GM21717 (cell line): ENCODE results near the gene CHCHD6.

Source experiments
- ATAC-seq: cut with Tn5 transposase; IDR thresholded peaks from one replicate; pipeline ENCODE4 v1.9.1; 2021; ENCODE audit warnings: mild to moderate bottlenecking, moderate library complexity; ENCODE audit not compliant: unreplicated experiment

The CHCHD6 gene

DNA sequence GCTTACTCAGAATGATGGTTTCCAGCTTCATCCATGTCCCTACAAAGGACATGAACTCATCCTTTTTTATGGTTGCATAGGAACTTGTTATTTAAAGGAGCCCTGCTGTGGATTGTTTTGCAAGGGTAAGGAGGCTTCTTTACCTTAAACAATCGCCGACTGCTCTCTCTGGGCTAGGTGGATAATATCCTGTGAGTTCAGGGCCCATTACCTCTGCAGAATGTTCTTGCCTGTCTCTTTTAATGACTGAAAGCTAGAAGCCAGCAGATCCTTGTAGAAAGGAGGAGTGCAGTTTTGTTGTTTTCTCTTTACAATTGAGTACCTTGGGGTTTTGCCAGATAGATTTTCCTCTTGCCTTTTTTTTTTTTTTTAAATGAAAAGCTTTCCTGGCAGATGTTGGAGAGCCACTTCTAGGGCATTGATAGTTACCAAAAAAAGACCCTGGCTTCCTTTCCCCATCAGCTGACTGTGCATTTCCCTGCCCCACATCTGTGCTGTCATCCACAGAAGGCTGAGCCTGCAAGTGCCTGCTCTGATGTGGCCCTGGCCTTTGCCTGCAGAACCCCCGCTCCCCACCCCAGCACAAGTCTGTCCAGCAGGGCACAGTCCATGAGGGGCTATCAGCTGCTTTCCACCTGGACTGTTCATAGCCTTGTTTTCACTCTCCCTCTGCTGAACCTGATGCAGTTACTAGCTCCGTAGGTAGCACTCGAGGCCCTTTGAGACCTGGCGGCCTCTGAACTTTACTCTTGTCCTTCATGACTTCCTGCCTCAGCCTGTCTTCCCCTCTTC is 113.1 kb downstream of the CHCHD6 start:
- no peak for ATAC-seq

DNA sequence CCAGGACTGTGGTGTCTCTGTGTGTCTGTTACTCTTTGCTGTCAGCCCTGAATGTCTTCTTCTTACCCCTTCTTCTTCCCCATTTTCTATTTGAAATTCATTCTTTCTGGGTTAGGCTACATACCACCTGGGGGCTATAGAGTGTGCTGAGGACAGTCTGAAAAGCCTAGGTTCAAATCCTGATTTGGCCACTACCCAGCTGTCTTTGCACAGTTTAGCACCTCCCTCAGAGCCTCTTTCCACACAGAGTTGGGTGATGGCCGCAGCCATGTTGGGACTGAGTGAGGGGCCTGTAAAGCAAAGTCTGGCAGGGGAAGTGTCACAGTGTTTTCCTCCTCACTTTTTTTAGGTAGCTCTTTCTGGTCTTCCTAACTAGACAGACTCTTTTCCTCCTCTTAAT is 113.7 kb downstream of the CHCHD6 start:
- ATAC-seq: no peak

DNA sequence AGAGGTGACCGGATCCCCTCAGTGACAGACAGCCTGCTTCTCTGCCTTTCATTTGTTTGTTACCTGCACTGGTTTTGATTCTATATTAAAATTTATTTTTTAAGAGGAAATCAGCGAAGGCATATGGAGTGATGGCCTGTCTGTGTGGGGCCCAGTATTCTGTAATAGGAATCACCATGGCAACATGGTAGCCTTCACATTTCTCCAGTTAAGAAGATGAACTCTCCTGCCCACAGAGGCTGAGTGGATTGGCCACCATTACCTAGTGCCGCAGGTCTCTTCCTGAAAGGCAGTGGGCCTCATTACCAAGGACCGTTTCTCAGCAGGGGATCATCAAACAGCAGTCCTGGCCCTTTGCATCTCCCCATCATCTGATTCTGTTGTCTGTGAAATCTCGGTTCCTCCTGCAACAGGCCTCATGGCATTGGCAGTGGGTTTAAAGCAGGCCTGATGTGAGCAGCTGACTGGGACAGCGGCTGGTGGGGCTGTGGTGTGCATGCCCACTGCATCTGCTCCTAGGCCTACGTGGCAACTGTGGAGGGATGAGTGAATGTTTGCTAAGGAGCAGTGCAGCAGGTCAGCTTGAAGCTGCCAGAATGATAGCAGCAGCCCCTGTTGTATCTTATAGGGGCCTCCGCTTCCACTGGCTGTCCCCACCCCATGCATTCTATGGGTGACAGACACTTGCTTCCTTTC is 114.5 kb downstream of the CHCHD6 start:
- no peak for ATAC-seq

DNA sequence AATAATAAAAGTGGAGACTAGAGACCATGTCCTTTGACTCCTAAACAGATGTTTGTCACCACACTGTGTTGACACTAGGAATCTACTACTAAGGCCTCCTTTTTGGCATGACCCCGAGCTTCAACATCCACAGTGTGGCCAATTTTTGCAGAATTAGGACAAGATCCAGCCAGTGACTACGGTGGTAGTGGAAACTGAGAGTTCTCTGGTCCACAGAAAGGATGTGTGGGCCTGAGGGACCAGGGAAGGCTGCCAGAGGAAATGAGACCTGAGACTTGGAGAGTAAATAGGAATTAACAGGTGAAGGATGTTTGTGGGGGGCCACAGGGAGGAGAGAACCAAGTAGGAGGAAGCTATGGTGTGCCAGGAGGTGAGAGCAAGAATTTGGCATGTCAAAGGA is 122.7 kb downstream of the CHCHD6 start:
- ATAC-seq: no peak

DNA sequence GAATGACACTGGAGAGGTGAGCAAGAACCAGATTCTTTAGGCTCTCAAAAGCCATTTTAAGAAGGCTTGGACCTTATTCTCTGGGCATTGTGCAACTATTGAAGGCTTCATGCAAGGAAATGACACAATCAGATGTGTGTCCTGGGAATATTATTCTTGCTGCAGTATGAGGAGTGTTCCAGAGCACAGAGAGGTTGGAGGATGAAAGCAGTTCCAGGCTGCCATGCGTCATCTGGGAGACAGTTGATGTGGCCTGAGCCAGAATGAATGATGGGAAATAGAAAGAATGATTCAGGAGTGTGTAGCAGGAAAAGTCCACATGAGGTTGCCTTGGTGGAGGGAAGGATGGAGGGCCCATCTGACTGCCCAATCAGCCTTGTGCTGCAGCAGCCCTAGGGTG is 123.1 kb downstream of the CHCHD6 start:
- no peak for ATAC-seq

DNA sequence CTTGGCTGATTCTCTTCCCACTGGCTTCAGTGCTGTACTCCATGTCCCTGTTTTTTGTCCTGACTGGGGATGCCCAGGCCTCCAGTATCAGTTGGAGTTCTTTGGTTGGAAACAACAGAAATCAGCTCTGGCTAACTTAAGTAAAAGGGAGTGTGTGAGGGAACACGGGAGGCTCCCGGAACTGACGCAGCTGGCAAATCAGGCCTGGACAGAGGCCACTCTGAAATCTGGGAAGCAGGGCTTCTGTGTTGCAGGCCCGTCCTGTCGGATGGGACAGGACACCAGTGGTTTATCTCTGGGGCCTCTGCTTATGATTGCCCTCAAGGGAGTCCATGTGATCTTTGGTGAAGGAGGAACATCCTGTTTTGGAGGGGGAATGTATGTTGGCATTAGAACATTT is 124.3 kb downstream of the CHCHD6 start:
- ATAC-seq: no peak

DNA sequence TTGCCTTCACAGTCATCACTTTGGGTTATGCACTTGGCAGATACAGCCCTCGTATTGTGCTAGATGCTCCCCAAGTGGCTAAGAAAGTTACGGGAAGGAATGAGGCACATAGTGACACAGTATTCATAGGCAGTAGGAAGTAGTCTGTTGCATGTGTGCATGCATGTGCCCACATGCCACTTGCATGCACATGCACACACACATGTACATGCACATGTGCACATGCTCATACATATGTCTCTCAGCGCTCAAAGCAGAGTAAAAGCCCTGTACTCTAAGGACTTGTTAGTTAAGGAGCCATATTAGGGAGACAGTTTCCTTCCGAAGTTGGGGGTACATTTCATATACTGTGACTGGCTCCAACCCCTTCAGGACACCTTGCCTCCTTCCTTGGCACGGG is 128.9 kb downstream of the CHCHD6 start:
- ATAC-seq: no peak

DNA sequence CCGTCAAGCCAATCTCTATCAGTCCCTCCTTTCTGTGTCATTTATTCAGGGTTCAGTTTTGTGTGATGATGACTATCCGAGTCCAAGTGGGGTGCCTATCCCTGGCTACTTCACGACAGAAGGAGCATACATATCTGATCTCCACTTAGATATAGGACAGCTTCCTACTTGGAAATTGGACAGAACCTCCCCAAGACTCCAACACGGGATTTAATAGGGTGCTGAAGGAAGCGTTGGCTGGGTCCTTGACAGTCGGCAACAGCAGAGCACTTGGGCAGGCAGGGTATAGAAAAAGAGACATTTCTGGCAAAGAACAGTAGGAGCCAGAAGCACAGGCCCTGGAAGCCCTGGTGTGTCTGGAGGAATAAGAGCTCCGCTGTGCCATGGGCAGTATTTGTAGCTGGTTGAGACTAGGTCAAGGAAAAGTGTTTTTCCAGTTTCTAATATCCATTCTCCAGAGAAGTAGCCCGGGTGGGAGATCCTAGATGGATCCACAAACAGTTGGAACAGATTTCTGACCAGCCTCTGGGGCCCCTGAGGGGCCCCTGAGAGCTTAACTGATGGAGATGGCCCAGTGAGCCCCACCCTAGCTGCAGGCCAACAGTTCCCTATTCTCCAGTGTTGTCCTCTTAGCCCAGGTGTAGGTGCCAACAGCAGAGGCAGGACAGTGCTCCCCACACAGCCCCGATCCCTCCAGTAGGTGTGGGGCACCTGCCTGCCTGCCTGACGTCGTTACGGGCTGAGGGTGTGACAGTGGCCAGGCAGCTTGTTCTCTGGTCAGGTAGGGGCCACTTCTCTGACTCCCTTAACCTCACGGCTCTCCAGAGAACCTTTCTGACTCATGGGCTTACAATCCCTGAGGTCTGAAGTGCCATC is 130.8 kb downstream of the CHCHD6 start:
- ATAC-seq: no peak

DNA sequence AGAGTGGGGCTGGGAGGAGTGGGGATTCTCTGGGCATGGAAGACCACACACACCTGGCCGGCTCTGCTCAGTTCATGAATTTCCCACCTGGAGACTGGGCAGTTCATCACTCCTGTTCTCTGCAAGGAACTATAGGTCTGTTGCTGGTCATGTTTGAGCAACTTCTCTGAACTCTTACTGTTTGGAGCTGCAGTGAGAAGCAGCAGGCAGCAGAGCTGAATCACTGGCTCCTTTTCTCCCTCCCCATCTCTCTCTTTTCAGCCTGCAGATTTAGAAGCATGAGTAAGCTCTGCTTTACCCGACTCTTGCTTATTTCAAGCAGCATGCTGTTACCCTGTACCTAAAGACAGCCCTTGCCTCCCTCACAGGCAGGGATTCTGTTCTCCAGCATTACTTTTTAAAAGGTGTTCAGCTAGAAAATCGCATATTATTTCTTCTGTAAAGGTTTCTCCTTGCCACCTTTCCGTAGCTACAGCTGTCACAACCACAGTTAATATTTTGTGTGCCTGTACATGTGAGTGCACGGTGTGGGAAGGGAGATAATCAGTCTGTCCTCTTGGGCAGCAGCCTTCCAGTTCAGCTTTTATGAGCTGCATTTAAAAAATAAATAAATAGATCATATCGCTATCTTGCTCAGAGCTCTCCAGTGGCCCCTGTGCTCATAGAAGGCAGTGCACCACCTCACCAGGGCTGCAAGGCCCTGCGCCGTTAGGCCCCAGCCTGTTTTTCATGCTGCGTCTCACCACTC is 131.6 kb downstream of the CHCHD6 start:
- ATAC-seq: no peak

DNA sequence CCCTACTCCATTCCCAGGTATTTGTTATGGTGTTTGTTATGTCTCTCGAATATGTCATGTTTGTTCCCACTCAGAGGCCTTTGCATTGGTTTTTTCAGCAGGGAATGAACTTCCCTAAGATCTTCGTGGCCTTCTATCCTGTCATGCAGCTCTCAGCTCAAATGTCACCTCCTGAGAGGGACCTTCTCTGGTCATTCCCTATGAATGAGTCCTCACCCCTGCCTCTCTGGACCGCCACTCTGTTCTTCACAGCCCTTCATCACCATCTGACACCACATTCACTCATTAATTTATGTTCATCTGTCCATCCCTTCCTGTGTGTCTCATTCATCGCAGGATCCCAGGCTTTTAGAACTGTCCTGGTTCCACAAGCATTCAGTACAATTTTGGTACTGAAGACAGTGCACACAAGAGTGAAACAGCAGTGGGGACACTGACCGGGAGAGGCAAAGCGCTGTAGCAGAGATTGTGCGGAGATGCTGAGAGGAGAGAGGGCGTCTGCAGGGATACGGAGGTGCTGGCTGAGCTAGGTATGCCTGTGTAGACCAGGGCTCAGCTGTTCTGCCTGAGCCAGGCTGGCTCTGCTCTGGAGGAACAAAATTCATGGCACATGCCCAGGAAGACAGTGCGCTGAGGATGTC is 132.3 kb downstream of the CHCHD6 start:
- ATAC-seq: no peak

DNA sequence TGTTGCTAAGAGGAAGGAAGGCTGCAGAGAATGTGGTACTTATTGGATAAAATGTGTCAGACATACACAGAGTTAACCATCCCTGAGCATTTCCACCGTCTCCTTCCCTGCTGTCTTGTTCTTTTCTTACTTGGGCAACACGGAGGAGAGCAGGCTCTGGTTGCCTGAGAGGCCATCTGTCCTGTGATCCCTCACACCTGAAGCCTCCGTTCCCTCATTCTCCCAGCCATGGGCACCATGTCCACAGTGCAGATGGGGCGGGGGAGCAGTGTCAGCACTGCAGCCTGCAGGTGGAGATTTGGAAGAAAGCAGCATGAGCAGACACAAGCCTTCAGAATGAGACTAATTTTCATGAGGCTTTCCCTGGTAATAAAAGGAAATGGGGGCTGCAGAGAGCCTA is 133.7 kb downstream of the CHCHD6 start:
- no peak for ATAC-seq

DNA sequence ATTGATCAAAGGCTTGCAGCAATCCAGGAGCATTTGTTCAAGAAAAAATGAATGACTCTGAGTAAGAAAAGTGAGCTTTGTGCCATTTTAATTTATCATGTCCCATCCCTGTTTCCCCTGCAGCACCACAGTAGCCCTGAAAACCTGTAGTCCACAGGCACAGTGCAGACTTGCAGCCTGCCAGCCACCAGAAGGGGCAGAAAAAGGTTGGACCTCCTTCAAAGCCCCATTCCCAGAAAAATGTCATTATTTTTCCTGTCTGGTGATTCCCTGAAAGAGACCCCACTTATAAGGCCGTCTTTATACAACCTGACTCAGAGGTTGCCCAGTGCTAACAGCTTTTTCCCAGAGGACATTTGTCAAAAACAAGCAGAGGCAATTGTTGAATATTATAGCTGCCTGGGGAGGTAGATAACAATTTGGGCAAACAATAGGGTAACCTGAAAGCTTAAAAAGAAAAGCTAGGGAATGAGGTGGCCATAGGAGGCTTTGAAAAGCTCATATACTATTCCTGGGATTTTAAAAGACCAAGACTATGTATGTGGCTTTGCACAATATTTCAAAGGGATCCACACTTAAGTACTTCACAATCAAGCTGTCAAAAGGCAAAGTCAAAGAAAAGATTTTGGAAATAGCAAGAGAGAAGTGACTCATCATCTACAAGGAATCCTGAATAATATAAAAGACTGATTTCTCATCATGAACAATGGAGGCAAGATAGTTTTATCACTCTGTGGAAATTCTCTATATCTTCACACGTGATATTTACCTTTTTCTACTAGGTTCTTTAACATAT is 142.1 kb downstream of the CHCHD6 start:
- ATAC-seq: no peak

DNA sequence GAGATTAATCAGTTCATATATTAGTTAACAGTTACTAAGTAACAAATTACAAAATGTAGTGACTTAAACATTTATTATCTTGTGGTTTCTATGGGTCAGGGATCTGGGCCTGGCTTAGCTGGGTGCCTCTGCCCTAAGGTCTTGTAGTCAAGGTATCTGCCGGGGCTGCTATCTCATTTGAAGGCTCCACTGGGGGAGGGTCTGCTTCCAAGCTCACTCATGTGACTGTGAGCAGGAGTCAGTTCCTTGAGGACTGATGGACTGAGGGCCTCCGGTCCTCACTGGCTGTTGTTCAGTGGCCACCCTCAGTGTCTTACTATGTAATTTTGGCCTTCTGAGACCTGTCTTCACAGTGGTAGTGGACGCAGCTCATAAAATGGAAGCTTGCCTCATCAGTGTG is 143.0 kb downstream of the CHCHD6 start:
- ATAC-seq: no peak

DNA sequence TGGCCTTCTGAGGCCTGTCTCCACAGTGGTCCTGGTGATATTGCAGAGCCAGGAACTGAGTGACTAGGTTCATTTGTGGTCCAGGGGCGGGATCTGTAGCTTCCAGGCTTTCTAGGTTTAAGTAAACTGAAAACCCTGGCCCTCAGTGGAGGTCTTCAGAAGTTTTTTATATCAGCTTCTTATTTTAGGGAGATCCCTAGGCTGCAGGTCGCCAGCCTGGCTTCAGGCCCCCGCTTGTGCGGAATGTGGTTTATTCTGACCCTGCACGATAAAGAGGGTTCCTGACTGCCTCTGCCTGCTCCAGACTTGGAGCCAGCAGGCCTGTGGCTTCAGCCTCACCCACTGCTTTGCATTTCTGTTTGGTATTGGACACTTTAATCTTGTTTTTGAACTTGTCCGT is 145.0 kb downstream of the CHCHD6 start:
- no peak for ATAC-seq

DNA sequence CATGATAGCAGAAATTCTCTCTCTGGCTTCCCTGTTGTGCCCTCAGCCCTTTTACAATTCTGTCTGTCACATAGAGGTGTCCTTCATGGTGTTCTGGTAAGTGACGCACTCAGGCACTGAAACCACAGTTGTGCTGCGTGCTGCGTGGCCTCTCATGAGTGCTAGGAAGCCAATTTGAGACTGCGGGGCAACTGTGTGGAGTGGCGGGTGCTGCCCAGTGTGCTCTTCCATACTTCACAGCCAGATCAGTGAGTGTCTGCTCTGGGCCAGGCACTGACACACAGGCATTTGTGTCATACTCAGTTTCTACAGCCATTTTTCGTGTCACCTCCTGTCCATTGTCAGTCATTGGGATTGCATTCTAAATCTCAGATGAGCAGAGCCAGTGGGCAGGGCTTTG is 145.7 kb downstream of the CHCHD6 start:
- ATAC-seq: no peak

DNA sequence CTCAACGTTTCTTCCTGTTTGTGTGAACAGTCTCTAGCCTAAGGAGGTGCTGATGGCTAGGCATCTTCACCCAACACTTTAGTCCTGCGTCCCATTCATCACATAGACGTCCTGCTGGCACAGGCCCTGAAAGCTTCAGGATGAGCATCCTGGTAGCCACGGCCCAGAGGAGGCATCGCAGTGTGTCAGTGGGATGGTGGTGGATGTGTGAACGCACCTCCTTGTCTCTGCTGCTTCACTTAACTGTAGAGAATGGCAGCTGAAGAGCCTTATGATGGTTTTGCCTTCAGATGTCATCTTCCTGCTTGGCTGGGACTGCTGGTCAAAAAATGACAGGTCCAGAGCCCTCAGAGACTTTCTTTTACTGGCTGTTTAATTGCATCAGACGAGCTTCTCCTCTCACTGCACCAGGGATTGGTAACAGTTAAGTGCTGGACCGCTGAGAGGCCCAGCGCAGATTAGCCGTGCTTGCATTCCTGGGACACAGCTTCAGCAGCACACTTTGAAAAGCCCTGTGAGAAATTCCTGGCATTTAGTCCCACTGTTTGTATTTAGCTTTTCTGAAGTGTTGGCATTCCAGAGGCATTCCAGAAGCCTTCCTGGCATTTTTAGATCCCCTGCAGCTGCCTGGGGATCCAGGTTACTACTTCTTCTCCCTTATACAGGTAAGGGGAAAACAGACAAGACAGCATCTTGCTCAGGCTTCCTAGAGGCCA is 146.5 kb downstream of the CHCHD6 start:
- no peak for ATAC-seq

DNA sequence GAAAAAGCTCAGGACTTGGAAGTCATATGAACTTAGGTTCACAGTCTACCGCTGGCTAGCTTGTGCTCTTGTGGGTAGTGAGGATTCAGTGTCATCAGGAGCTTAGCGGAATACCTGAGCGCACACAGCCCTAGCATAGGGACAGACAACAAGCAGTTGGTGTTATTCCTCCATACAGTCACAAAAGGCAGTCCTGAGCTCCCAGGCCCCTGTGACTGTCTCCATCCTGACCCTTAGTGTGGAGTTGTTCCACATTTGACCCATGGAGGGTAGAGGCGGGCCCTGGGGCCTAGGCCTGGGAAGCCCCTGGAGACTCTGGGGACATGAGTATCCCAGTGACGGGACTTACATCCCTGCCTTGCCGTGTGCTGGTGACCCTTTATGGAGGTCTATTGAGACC is 147.3 kb downstream of the CHCHD6 start:
- no peak for ATAC-seq

DNA sequence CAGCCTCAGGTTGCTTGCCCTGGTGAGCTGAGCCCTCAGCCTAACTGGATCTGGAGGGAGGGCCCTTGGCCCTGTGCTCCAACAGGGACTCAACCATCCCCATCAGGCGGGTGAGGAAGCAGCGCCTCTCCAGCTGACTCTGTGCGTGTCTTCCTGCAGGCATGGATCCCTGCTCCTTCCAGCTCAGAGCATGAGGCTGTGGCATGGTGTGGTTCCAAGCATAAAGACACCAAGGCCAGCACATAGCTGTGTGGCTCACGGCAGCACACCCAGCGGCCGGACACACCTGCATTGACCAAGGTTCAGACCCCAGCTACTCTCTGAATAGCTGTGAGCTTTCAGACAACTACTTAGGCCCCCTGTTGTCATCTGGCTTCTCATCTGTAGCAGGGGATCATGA is 147.9 kb downstream of the CHCHD6 start:
- no peak for ATAC-seq

DNA sequence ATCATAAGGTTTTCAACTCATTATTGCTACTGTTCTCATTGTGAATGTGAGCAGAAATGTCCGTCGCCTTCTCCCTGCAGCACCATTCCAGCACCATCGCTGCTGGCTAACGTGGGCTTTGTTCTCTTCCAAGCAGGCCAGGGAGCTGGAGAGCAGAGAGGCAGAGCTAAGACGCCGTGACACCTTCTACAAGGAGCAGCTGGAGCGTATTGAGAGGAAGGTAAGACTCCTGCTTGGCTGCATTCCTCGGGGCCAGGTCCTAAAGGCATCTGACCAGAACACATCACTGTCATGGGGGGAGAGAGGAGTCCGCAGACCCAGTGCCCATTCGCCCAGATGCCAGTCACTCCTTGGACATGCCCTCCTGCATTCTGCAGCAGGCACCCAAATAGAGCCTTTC is 148.5 kb downstream of the CHCHD6 start:
- ATAC-seq: no peak
